ENCODE measurements around the gene SCNM1. TPM values are rescaled to one million over a fixed set of nuclear protein-coding genes. Genes with fewer than 3 reads are reported as not detected.

The SCNM1 gene
- total RNA-seq, 1 experiment from 2014 or later = 53.6 TPM

- H3K9me3 ChIP-seq = no peaks in the 10 kb centered on the region
- H3K4me1 ChIP-seq = 0 out of 2 replicates have a peak, but pooled peaks cover 9% of the 10 kb centered on the region
- intact Hi-C loops (cut with micrococcal nuclease; ENCODE audit: unreplicated experiment) = no loop called here
- peak; percentile 89 to 92 for DNase-seq
- no peaks in the 10 kb centered on the region for H3K9me3 Mint-ChIP-seq (ENCODE audit: unreplicated experiment)
- H3K4me3 Mint-ChIP-seq (ENCODE audit: unreplicated experiment) = peak within 1 kb of the TSS; percentile 85
- ChIA-PET POLR2A (interaction anchor here (0.5 to 1.4 kb wide), 19 partner anchors 9 to 493 kb away, joined by 3 to 13 read pairs (median 4); partner anchors contain the start of genes CGN, GOLPH3L, LYSMD1 and PSMD4), CTCF (interaction anchor here (0.9 to 1.2 kb wide), 4 partner anchors 14 to 119 kb away, joined by 3 to 5 read pairs (median 4); partner anchors contain the start of genes GABPB2 and TMOD4)
- H3K36me3 Mint-ChIP-seq (ENCODE audit: insufficient read depth, unreplicated experiment) = peaks cover 25% of the 10 kb centered on the region
- peak; percentile 0 to 16 for TF ChIP-seq CTCF (IDR thresholded peaks at IDR 0.05; ENCODE audit: insufficient read depth in 1 of 2, low read depth in 1 of 2, low read length in 1 of 2, severe bottlenecking in 1 of 2, unreplicated experiment in 1 of 2)
- peak within 1 kb of the TSS; percentile 91 for H3K27ac Mint-ChIP-seq (ENCODE audit: unreplicated experiment)
- peaks cover 8% of the 10 kb centered on the region for H3K4me1 Mint-ChIP-seq (ENCODE audit: low read depth, unreplicated experiment)
- BruUV-seq (replicated peaks) = no TSS peak
- H3K27me3 ChIP-seq (replicated peaks; ENCODE audit: control insufficient read depth, insufficient read depth, low read length) = no peaks in the 10 kb centered on the region
- H3K27me3 Mint-ChIP-seq (ENCODE audit: insufficient read depth, unreplicated experiment) = no peaks in the 10 kb centered on the region
- peaks cover 2% of the 10 kb centered on the region; the same call in 1 of the 2 replicates for H3K36me3 ChIP-seq (ENCODE audit: control insufficient read depth, insufficient read depth, low read length)
- peak within 1 kb of the TSS; percentile 48 for H3K4me3 ChIP-seq (ENCODE audit: low read depth, low read length)
Observed at GRCh38 chr1:151189637-151190445, 23.9 kb downstream of the SCNM1 start, which contains the start of gene VPS72. Gene VPS72 (minus strand): TSS chr1:151190197. CDS start chr1:151190121, 76 bp downstream.

- Histone ChIP-seq H3K27me3 (replicated peaks; ENCODE audit: control insufficient read depth, insufficient read depth, low read length) (no peaks in the 10 kb centered on the region), H3K4me3 (ENCODE audit: low read depth, low read length) (no peak overlapping the region), H3K9me3 (no peaks in the 10 kb centered on the region), H3K4me1 (peaks cover 13% of the 10 kb centered on the region; the same call in 1 of the 2 replicates), H3K36me3 (ENCODE audit: control insufficient read depth, insufficient read depth, low read length) (no peaks in the 10 kb centered on the region)
- DNase-seq = no peak
- Mint-ChIP-seq H3K4me1 (ENCODE audit: low read depth, unreplicated experiment) (peaks cover 8% of the 10 kb centered on the region), H3K4me3 (ENCODE audit: unreplicated experiment) (no peak overlapping the region), H3K9me3 (ENCODE audit: unreplicated experiment) (no peaks in the 10 kb centered on the region), H3K36me3 (ENCODE audit: insufficient read depth, unreplicated experiment) (peaks cover 22% of the 10 kb centered on the region), H3K27me3 (ENCODE audit: insufficient read depth, unreplicated experiment) (no peaks in the 10 kb centered on the region), H3K27ac (ENCODE audit: unreplicated experiment) (no peak overlapping the region)
- intact Hi-C loops (cut with micrococcal nuclease; ENCODE audit: unreplicated experiment) = no loop called here
- POLR2A ChIA-PET = interaction anchor here (0.7 kb wide), 1 partner anchor 26 kb away, joined by 6 read pairs; no protein-coding TSS in a partner anchor
- BruUV-seq (replicated peaks) = no TSS peak
- TF ChIP-seq CTCF (IDR thresholded peaks at IDR 0.05; ENCODE audit: insufficient read depth in 1 of 2, low read depth in 1 of 2, low read length in 1 of 2, severe bottlenecking in 1 of 2, unreplicated experiment in 1 of 2) = no peak
- CTCF ChIA-PET = interaction anchor here (1.3 kb wide), 1 partner anchor 90 kb away, joined by 4 read pairs; no protein-coding TSS in a partner anchor
Observed at GRCh38 chr1:151192047-151192446, 26.1 kb downstream of the SCNM1 start.

GRCh38 chr1:151193304-151193703 lies 27.4 kb downstream of the SCNM1 start:
- BruUV-seq (replicated peaks) = no TSS peak
- peaks cover 13% of the 10 kb centered on the region; the same call in 1 of the 2 replicates for H3K4me1 ChIP-seq
- H3K27me3 ChIP-seq (replicated peaks; ENCODE audit: control insufficient read depth, insufficient read depth, low read length) = no peaks in the 10 kb centered on the region
- Mint-ChIP-seq H3K9me3 (ENCODE audit: unreplicated experiment) (no peaks in the 10 kb centered on the region), H3K4me3 (ENCODE audit: unreplicated experiment) (no peak overlapping the region), H3K36me3 (ENCODE audit: insufficient read depth, unreplicated experiment) (peaks cover 31% of the 10 kb centered on the region), H3K27ac (ENCODE audit: unreplicated experiment) (no peak overlapping the region), H3K4me1 (ENCODE audit: low read depth, unreplicated experiment) (peaks cover 13% of the 10 kb centered on the region), H3K27me3 (ENCODE audit: insufficient read depth, unreplicated experiment) (no peaks in the 10 kb centered on the region)
- H3K4me3 ChIP-seq (ENCODE audit: low read depth, low read length) = no peak overlapping the region
- H3K9me3 ChIP-seq = no peaks in the 10 kb centered on the region
- POLR2A ChIA-PET = no interaction called here
- no peak for DNase-seq
- intact Hi-C loops (cut with micrococcal nuclease; ENCODE audit: unreplicated experiment) = no loop called here
- CTCF ChIA-PET = no interaction called here
- H3K36me3 ChIP-seq (ENCODE audit: control insufficient read depth, insufficient read depth, low read length) = no peaks in the 10 kb centered on the region
- TF ChIP-seq CTCF (IDR thresholded peaks at IDR 0.05; ENCODE audit: insufficient read depth in 1 of 2, low read depth in 1 of 2, low read length in 1 of 2, severe bottlenecking in 1 of 2, unreplicated experiment in 1 of 2) = no peak
